Measurements from ENCODE around the gene NCKAP5. TPM values are rescaled to one million over a fixed set of nuclear protein-coding genes. Genes with fewer than 3 reads are reported as not detected.
A peak's percentile ranks its signal among the peaks of the same experiment; 100 is the strongest.

Gene NCKAP5
- total RNA-seq, 1 experiment from 2014 or later: 8.5 TPM

GRCh38 chr2:133581010-133581760, 12.9 kb upstream of the NCKAP5 start:
- no peak for DNase-seq (ENCODE audit: low read depth, low spot score)
- in situ Hi-C loops (cut with HindIII; ENCODE audit: low pct_unique_long_range_greater_than_20kb, low sequenced_read_pairs): no loop called here

- in situ Hi-C loops (cut with HindIII; ENCODE audit: low pct_unique_long_range_greater_than_20kb, low sequenced_read_pairs): no loop called here
- DNase-seq (ENCODE audit: low read depth, low spot score): no peak
Observed at GRCh38 chr2:133579274-133579673, 11.0 kb upstream of the NCKAP5 start.

- in situ Hi-C loops (cut with HindIII; ENCODE audit: low pct_unique_long_range_greater_than_20kb, low sequenced_read_pairs): no loop called here
- no peak for DNase-seq (ENCODE audit: low read depth, low spot score)
Observed at GRCh38 chr2:133576714-133577113, 8.5 kb upstream of the NCKAP5 start.

- in situ Hi-C loops (cut with HindIII; ENCODE audit: low pct_unique_long_range_greater_than_20kb, low sequenced_read_pairs): no loop called here
- DNase-seq (ENCODE audit: low read depth, low spot score): no peak
Observed at GRCh38 chr2:133574620-133575019, 6.4 kb upstream of the NCKAP5 start.

GRCh38 chr2:133574186-133574585, 5.9 kb upstream of the NCKAP5 start:
- in situ Hi-C loops (cut with HindIII; ENCODE audit: low pct_unique_long_range_greater_than_20kb, low sequenced_read_pairs): no loop called here
- no peak for DNase-seq (ENCODE audit: low read depth, low spot score)

- in situ Hi-C loops (cut with HindIII; ENCODE audit: low pct_unique_long_range_greater_than_20kb, low sequenced_read_pairs): no loop called here
- DNase-seq (ENCODE audit: low read depth, low spot score): no peak
Observed at GRCh38 chr2:133573491-133574162, 5.4 kb upstream of the NCKAP5 start.

GRCh38 chr2:133571249-133571648, 3.0 kb upstream of the NCKAP5 start:
- in situ Hi-C loops (cut with HindIII; ENCODE audit: low pct_unique_long_range_greater_than_20kb, low sequenced_read_pairs): no loop called here

GRCh38 chr2:133570542-133570941, 2.3 kb upstream of the NCKAP5 start:
- no peak for DNase-seq (ENCODE audit: low read depth, low spot score)
- in situ Hi-C loops (cut with HindIII; ENCODE audit: low pct_unique_long_range_greater_than_20kb, low sequenced_read_pairs): no loop called here

More at GRCh38 chr2:133571249-133571648, 3.0 kb upstream of the NCKAP5 start:
- DNase-seq (ENCODE audit: low read depth, low spot score): no peak

- in situ Hi-C loops (cut with HindIII; ENCODE audit: low pct_unique_long_range_greater_than_20kb, low sequenced_read_pairs): no loop called here
- no peak for DNase-seq (ENCODE audit: low read depth, low spot score)
Observed at GRCh38 chr2:133569286-133569830, 1.1 kb upstream of the NCKAP5 start.

- no peak for DNase-seq (ENCODE audit: low read depth, low spot score)
- in situ Hi-C loops (cut with HindIII; ENCODE audit: low pct_unique_long_range_greater_than_20kb, low sequenced_read_pairs): no loop called here
Observed at GRCh38 chr2:133568598-133568997, 335 bp upstream of the NCKAP5 start.

GRCh38 chr2:133562558-133562957, 5.7 kb downstream of the NCKAP5 start:
- in situ Hi-C loops (cut with HindIII; ENCODE audit: low pct_unique_long_range_greater_than_20kb, low sequenced_read_pairs): no loop called here

GRCh38 chr2:133561045-133561852, 7.0 kb downstream of the NCKAP5 start:
- in situ Hi-C loops (cut with HindIII; ENCODE audit: low pct_unique_long_range_greater_than_20kb, low sequenced_read_pairs): no loop called here
- peak; percentile 66 for DNase-seq (ENCODE audit: low read depth, low spot score)

More at GRCh38 chr2:133562558-133562957, 5.7 kb downstream of the NCKAP5 start:
- no peak for DNase-seq (ENCODE audit: low read depth, low spot score)

GRCh38 chr2:133557614-133558013, 10.6 kb downstream of the NCKAP5 start:
- no peak for DNase-seq (ENCODE audit: low read depth, low spot score)
- in situ Hi-C loops (cut with HindIII; ENCODE audit: low pct_unique_long_range_greater_than_20kb, low sequenced_read_pairs): no loop called here

GRCh38 chr2:133553838-133554408, 14.3 kb downstream of the NCKAP5 start:
- no peak for DNase-seq (ENCODE audit: low read depth, low spot score)
- in situ Hi-C loops (cut with HindIII; ENCODE audit: low pct_unique_long_range_greater_than_20kb, low sequenced_read_pairs): no loop called here

GRCh38 chr2:133553251-133553650, 15.0 kb downstream of the NCKAP5 start:
- no peak for DNase-seq (ENCODE audit: low read depth, low spot score)
- in situ Hi-C loops (cut with HindIII; ENCODE audit: low pct_unique_long_range_greater_than_20kb, low sequenced_read_pairs): no loop called here

- no peak for DNase-seq (ENCODE audit: low read depth, low spot score)
- in situ Hi-C loops (cut with HindIII; ENCODE audit: low pct_unique_long_range_greater_than_20kb, low sequenced_read_pairs): no loop called here
Observed at GRCh38 chr2:133552821-133553220, 15.4 kb downstream of the NCKAP5 start.

GRCh38 chr2:133541797-133542196, 26.5 kb downstream of the NCKAP5 start:
- in situ Hi-C loops (cut with HindIII; ENCODE audit: low pct_unique_long_range_greater_than_20kb, low sequenced_read_pairs): no loop called here
- no peak for DNase-seq (ENCODE audit: low read depth, low spot score)

- in situ Hi-C loops (cut with HindIII; ENCODE audit: low pct_unique_long_range_greater_than_20kb, low sequenced_read_pairs): no loop called here
- DNase-seq (ENCODE audit: low read depth, low spot score): no peak
Observed at GRCh38 chr2:133541376-133541775, 26.9 kb downstream of the NCKAP5 start.
